ENCODE data around the gene LIPF. TPM values are rescaled to one million over a fixed set of nuclear protein-coding genes. Genes with fewer than 3 reads are reported as not detected.

LIPF gene
- total and polyA plus RNA-seq, 8 donors: 1.2 TPM; not detected in 7

GRCh38 chr10:88668465-88668864, 4.2 kb downstream of the LIPF start:
- Histone ChIP-seq H3K4me1 (no peaks in the 10 kb centered on the region), H3K36me3 (no peaks in the 10 kb centered on the region), H3K27me3 (no peaks in the 10 kb centered on the region), H3K4me3 (no peak overlapping the region), H3K9me3 (no peaks in the 10 kb centered on the region), H3K27ac (no peak overlapping the region)
- ATAC-seq: no peak
- no peak for DNase-seq
- intact Hi-C loops (cut with DNase I): no loop called here
- WGBS, 2 donors: 87 to 94% methylated on average over 1 of the region's 1 CpG
- TF ChIP-seq CTCF (IDR thresholded peaks at IDR 0.05): no peak
- FAIRE-seq: no peak

GRCh38 chr10:88670497-88670896, 6.3 kb downstream of the LIPF start:
- no peak for ATAC-seq
- WGBS, 2 donors: 70 to 77% methylated on average over 2 of the region's 2 CpGs
- Histone ChIP-seq H3K27me3 (no peaks in the 10 kb centered on the region), H3K4me1 (no peaks in the 10 kb centered on the region), H3K36me3 (no peaks in the 10 kb centered on the region), H3K4me3 (no peak overlapping the region), H3K9me3 (no peaks in the 10 kb centered on the region), H3K27ac (no peak overlapping the region)
- DNase-seq: no peak
- intact Hi-C loops (cut with DNase I): no loop called here
- no peak for FAIRE-seq
- TF ChIP-seq CTCF (IDR thresholded peaks at IDR 0.05): no peak

GRCh38 chr10:88672041-88672440, 7.8 kb downstream of the LIPF start:
- no peaks in the 10 kb centered on the region for H3K36me3 ChIP-seq
- no peak overlapping the region for H3K4me3 ChIP-seq
- FAIRE-seq (no peak), DNase-seq (no peak), ATAC-seq (no peak)
- intact Hi-C loops (cut with DNase I): no loop called here
- WGBS, 2 donors: 77 to 80% methylated on average over 2 of the region's 2 CpGs
- H3K27me3 ChIP-seq: no peaks in the 10 kb centered on the region
- H3K9me3 ChIP-seq: no peaks in the 10 kb centered on the region
- TF ChIP-seq CTCF (IDR thresholded peaks at IDR 0.05): no peak
- H3K27ac ChIP-seq: no peak overlapping the region
- no peaks in the 10 kb centered on the region for H3K4me1 ChIP-seq

GRCh38 chr10:88676283-88677060, 12.2 kb downstream of the LIPF start:
- Histone ChIP-seq H3K27ac (no peak overlapping the region), H3K27me3 (no peaks in the 10 kb centered on the region), H3K36me3 (no peaks in the 10 kb centered on the region), H3K4me1 (no peaks in the 10 kb centered on the region), H3K4me3 (no peak overlapping the region), H3K9me3 (no peaks in the 10 kb centered on the region)
- 59 to 85% methylated on average over 4 of the region's 4 CpGs for WGBS, 2 donors
- ATAC-seq: no peak
- DNase-seq: no peak
- no peak for FAIRE-seq
- intact Hi-C loops (cut with DNase I): no loop called here
- TF ChIP-seq CTCF (IDR thresholded peaks at IDR 0.05): no peak

GRCh38 chr10:88680958-88681357, 16.7 kb downstream of the LIPF start:
- DNase-seq (no peak), FAIRE-seq (no peak), ATAC-seq (no peak)
- intact Hi-C loops (cut with DNase I): no loop called here
- no peaks in the 10 kb centered on the region for H3K9me3 ChIP-seq
- no peak overlapping the region for H3K27ac ChIP-seq
- WGBS, 2 donors: 85 to 94% methylated on average over 4 of the region's 4 CpGs
- H3K4me3 ChIP-seq: no peak overlapping the region
- no peak for TF ChIP-seq CTCF (IDR thresholded peaks at IDR 0.05)
- H3K36me3 ChIP-seq: no peaks in the 10 kb centered on the region
- H3K4me1 ChIP-seq: no peaks in the 10 kb centered on the region
- H3K27me3 ChIP-seq: no peaks in the 10 kb centered on the region
